HG02610 (cell line): ENCODE measurements around the gene PTGR1.
A peak's percentile ranks its signal among the peaks of the same experiment; 100 is the strongest.
"Not testable (repeated sequence)": the region's sequence is repeated elsewhere in the genome, so short reads cannot be mapped to it uniquely, and the experiment has no call there.

Source experiments
- ATAC-seq: cut with Tn5 transposase; IDR thresholded peaks from one replicate; pipeline ENCODE4 v1.9.1; 2021; ENCODE audit warnings: mild to moderate bottlenecking, moderate library complexity; ENCODE audit not compliant: unreplicated experiment

Gene PTGR1

GRCh38 chr9:111599092-111599954, at the start of gene PTGR1:
Gene PTGR1, minus strand, starts transcription at chr9:111599647. Its CDS starts 2,225 bp downstream, at chr9:111597422.
- ATAC-seq, result no peak

DNA sequence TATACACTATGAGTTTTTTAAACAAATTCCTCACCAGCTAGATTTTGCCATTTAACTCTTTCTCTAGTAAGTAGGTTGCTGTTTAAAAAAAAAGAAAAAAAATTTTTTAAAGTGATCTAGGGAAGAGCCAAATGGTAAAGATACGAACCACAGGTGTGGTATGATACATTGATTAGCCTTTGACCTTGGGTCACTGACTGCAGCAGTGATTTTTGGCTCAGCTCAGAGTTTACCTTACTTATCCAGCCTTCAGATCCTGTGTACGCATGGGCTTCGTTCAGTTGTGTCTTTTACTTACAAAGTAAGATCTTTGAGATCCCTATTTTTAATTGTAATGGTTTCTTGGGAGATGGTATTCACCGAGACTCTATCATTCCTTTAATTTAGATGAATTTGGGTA, 49.6 kb upstream of the PTGR1 start:
- no peak for ATAC-seq

DNA sequence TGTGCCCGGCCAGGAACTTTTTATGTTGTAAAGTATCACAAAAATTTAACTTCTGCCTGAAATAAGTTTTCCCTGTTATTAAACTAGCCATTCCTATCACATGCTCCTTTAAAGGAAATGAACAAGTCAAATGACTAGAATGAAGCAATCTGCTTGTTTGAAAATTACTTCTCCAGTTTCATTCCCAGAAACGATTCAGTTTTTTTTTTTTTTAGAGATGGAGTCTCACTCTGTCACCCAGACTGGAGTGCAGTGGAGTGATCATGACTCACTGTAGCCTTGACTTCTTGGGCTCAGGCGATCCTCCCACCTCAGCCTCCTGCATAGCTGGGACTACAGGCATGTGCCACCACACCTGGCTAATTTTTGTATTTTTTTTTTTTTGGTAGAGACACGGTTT, 48.6 kb upstream of the PTGR1 start:
- ATAC-seq, result no peak

DNA sequence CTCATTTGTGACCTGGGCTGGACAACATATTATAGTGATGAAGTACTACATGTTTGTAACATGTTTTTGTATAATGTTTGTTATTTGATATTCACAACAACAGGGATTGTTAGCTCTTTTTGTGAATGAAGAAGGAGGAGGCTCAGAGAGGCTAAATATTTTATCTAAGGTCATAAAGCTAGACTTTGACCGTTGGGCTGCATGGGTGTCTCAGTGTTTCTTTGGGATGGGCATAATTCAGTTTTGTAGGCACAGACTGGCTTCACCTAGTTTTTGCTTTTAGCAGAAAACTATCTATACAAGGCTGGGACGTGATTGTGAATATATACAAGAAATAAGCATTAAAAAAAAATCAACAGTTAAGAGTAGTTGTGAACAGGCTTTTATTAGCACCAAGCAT, 47.0 kb upstream of the PTGR1 start:
- no peak for ATAC-seq

DNA sequence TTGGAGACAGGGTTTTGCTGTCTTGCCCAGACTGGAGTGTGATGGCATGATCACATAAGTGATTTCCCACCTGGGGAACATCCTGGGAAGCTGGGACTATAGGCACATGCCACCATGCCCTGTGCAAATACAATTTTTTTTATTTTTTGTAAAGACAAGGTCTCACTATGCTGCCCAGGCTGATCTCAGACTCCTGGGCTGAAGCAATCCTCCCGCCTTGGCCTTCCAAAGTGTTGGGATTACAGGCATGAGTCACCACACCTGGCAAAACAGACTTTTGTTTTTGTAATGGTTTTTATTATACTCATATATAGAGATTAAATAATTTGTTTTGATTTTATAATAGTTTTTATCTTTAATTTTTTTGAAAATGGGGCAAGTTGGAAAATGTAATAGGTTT, 46.4 kb upstream of the PTGR1 start:
- ATAC-seq, result no peak

- no peak for ATAC-seq
Observed at GRCh38 chr9:111644195-111644772, 44.8 kb upstream of the PTGR1 start.

- no peak for ATAC-seq
Observed at GRCh38 chr9:111637421-111637950, 38.0 kb upstream of the PTGR1 start.

DNA sequence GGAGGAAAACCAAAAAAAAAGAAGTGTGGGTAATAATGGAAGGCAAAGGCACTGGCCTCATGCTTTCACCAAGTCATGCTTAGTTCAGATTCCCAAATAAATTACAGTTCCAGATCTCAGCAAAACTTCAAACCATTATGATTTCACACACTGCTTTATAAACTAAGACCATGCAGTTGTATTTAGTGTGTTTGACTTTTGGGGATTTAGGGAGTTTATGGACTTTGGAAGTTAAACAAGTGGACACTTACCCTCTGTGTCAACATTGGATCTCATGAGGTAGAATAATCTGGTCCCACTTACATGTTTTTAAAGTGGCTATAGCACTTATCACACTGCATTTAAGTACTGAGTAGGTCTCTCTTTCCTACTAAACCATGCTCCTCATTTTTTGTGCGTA, 35.4 kb upstream of the PTGR1 start:
- ATAC-seq, result no peak

DNA sequence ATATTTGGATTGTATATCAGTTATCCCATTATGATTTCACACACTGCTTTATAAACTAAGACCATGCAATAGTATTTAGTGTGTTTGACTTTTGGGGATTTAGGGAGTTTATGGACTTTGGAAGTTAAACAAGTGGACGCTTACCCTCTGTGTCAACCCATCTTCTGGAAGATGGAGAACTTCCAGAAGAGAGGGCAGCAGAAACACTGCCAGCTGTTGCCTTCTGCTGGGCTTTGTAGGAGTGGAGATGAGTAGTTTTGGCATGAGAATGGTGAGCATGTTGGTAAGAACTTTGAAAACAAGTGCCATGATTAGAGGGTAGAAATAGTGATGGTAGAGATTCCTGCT, 33.9 kb upstream of the PTGR1 start:
- ATAC-seq, result no peak

DNA sequence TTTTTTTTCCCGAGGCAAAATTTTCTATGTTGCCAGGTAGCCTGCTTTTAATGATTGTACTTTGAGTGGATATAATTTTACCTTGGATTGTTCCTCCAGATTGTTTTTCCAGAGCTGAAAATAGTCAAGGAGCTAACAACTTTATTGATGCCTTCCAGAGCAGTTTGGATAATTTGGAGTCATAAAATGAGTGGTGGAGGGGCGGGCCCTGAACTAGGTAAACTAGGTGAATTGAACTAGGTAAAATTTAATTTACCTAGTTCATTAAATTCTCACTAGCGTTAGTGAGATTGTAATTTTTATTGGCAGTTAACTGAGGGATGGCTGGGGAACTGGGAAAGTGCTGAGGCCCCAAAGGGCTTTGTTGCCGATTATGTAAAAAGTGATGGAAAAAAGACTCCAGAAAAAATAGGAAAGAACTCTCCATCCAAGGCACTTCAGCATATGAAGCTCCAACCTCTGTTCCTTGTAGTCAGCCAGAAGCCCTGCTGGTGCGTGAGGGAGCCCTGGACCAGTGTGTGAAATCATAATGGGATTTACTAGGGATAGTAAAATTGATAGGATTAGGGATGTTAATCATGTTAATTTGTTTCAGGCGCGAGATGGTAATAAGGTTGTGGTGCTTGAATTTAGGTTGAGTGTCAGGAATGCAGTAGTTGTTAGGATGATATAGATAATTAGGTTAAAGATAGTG, 33.4 kb upstream of the PTGR1 start:
- ATAC-seq, result no peak

GRCh38 chr9:111632060-111632459, 32.6 kb upstream of the PTGR1 start:
- no peak for ATAC-seq

DNA sequence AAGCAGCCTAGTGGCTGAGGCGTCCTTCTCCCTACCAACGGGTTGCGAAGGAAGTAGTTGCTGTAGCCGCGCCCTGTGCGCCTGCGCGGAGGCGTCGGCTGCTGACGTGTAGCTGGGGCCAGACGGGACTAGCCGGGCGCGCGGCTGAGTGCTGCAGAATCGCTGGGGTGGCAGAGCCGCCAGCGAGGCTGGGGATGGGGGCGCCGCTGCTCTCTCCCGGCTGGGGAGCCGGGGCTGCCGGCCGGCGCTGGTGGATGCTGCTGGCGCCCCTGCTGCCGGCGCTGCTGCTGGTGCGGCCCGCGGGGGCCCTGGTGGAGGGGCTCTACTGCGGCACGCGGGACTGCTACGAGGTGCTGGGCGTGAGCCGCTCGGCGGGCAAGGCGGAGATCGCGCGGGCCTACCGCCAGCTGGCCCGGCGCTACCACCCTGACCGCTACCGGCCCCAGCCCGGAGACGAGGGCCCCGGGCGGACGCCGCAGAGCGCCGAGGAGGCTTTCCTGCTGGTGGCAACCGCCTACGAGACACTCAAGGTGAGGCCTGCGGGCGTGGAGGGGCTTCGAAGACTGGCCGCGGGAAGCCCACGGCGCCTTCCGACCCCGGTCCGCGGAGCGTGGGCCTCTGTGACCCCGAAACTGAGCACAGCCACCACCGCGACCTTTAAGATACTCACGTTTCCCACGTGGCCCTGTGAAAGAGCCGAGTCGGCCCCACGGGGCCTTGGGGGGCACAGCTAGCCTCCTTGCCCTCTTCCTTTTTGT, 31.9 kb upstream of the PTGR1 start, which contains the start of gene DNAJC25:
DNAJC25 (plus strand) TSS at position 121 of the 758 bp plus-strand sequence; CDS start at position 195, 74 bp downstream.
- peak; percentile 97 for ATAC-seq

GRCh38 chr9:111630964-111631213, 31.4 kb upstream of the PTGR1 start:
- ATAC-seq, result no peak

DNA sequence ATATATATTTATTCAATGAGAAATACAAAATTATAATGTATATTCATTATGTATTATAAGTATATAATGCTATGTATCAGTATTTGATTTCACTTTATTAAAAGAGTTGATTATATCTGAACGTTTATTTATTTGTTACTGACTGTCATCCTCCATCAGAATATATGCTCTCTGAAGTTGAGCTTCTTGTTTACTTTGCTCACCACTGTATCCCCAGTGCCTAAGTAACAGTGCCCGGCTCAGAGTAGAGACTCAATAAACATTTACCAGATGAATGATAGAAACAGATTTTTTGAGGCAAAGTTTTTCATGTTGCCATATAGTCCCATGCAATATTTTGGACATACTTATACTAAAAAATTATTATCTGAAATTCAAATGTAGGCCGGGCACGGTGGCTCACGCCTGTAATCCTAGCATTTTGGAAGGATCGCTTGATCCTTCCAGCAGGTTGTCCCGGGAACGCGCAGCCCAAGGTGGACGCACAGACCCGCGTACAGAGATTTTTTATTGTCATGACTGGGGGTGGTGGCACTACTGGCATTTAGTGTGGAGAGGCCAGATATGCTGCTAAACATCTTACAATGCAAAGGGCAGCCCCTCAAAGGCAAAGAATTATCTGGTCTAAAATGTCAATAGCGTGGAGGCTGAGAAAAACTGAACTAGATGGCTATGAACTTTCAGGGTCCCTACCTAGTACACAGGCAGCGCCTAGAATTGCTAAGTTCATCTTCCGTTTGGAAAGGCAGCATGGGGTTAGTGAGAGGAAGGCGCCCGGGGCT, 30.9 kb upstream of the PTGR1 start:
- peak; percentile 23 for ATAC-seq

DNA sequence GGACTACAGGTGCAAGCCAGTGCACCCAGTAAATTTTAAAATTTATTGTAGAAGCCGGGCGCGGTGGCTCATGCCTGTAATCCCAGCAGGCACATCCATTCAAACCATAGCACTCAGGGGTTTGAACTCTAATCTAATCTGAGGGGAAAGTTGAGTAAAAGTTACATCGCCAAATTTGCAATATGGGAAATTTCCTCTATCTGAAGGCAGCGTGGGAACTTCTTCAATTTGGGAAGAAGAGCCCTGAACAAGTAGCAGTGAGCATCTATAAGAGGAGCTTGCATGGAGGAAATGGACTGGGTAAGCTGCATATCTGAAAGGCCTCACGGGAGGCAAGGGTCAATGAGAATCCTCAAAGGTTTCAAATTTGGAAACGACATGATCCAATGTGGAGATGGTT, 29.0 kb upstream of the PTGR1 start:
- ATAC-seq, result no peak

GRCh38 chr9:111627260-111627963, 28.0 kb upstream of the PTGR1 start:
- no peak for ATAC-seq

DNA sequence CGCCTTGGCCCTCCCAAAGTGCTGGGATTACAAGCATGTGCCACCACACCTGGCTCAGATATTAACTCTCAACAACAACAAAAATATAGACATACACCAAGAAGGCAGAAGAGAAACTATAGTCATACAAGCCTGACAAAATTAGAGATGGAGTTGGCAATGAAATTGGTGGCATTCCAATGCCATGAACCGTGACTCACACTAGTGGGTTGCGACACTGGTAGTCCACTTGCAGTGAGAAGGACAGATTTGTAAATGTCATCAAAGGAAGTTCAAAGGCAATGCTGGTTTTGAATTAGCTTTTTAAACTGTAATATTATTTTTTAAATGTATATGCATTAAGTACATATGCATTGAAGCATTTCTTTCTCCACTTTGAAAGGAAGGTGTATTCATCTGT, 23.2 kb upstream of the PTGR1 start:
- no peak for ATAC-seq

DNA sequence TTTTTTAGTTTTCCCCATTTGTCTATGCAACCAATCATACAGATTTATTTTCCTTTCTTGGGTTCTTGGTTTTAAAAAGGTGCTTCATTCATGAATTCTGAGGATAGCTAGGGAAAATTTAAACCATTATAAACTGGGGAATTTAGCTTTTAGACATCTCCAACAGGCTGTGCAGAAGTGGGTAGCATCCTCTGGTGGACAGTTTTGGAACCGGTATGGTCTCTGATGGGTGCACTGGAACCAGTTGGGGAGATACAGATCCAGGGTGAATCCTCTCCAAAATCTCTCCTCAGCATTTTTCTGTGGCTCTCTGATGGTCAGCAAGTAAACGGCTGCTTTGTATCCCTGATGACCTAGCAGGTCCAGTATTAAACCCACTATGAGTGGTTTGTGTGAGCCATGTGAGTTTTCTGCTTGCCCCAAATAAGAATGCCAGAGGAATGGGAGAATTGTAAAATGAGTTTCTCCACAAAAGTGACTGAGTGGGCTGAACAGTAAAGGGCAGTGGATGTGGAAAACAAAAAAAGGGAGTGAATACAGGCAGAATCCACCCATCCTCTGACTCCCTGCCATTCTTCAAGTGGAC, 22.5 kb upstream of the PTGR1 start:
- ATAC-seq, result no peak

DNA sequence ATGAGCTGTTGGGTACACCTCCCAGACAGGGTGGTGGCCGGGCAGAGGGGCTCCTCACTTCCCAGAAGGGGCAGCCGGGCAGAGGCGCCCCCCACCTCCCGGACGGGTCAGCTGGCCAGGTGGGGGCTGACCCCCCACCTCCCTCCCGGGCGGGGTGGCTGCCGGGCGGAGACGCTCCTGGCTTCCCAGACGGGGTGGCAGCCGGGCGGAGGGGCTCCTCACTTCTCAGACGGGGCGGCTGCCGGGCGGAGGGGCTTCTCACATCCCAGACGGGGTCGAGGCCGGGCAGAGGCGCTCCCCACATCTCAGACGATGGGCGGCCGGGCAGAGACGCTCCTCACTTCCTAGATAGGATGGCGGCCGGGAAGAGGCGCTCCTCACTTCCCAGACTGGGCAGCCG, 17.9 kb upstream of the PTGR1 start:
- not testable (repeated sequence) for ATAC-seq
